GM12891 (cell line): ENCODE results near the gene RPS6KA2.

ENCODE experiments used
- POLR2A ChIP-seq: IDR thresholded peaks from 2 replicates; pipeline ENCODE4 v1.6.1; 2011; ENCODE audit warnings: low read depth, low read length, control low read depth
- POLR2AphosphoS5 ChIP-seq: IDR thresholded peaks from 2 replicates; pipeline ENCODE4 v1.6.1; 2011; ENCODE audit warnings: low read depth, low read length, control low read depth
- TAF1 ChIP-seq: IDR thresholded peaks from 2 replicates; pipeline ENCODE4 v1.6.1; 2011; ENCODE audit warnings: low read depth, low read length, control low read depth

DNA sequence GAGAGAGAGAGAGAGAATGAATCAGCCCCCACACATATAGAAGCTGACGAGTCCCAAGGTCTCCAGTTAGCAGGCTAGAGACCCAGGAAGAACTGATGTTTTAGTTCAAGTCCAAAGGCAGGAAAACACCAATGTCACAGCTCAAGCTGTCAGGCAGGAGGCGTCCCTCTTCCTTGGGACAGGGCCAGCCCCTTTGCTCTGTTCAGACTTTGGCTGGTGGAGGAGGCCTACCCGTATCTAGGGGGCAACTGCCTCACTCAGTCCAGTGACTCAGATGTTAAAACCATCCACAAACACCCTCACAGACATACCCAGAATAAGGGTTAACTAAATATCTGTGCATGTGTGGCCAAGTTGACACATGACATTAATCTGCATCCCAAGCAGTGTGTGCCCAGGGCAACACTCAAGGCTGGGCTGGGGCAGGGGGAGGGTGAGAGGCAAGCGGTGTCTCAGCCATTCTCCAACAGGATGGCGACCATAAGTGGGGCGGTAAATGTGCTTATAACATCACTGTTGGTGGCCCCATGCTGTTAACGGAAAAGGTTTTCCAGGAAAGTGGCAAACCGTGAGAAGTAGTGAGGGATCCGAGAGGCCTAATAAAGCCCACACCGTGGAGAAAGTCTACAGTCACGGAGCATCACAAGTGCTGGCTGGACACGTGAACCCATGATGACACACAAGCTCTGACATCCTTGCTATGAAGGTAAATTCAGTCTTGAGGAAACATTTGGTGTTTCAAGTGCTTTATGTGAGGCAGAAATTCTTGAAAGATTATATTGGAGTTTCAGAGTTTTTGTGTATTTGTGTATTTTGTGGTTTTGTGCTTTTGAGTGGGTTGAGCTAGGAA is 68.7 kb downstream of the RPS6KA2 start:
- no peak for TF ChIP-seq POLR2A
- no peak for TF ChIP-seq POLR2AphosphoS5
- no peak for TF ChIP-seq TAF1
